ENCODE results near the gene PEX10. TPM values are rescaled to one million over a fixed set of nuclear protein-coding genes. Genes with fewer than 3 reads are reported as not detected.

PEX10 gene
- total RNA-seq, 4 donors from 2014 or later, result 19.2 to 25.7 (median 22.6) TPM

DNA sequence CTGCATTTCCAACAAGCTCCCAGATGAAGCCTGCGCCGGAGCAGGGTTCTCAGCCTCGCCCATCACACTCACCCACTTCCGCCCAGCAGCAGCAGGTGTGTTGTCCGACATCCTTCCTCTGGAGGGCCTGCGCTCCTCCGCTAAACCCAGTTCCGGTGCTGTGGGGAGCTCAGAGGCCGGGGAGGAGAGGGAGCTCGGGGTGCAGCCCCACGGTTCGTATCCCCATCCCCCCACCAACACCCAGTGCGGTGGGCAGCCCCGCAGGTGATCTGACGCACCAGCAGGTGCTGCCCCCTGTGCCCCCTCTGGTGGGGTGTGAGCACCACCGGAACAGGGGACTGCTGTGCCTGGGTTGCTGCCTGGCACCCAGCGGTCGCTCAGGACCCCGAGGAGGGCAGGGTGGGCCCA is 3.4 kb upstream of the PEX10 start:
- H3K4me1 ChIP-seq, result peaks cover 22 to 24% of the 10 kb centered on the region in 2 donors
- no peak for ATAC-seq
- H3K36me3 ChIP-seq, result no peaks in the 10 kb centered on the region
- no peak overlapping the region for H3K27ac ChIP-seq
- no peak for DNase-seq
- in situ Hi-C loops (cut with MboI; ENCODE audit: low sequenced_read_pairs in 4 of 4) (loop anchor here (10.0 to 25.0 kb wide), 2 partner anchors 129 to 371 kb away; no protein-coding TSS in a partner anchor), intact Hi-C loops (cut with DNase I; ENCODE audit: low total_unique reads) (no loop called here)
- H3K4me3 ChIP-seq, result no peak overlapping the region
- TF ChIP-seq POLR2A (IDR thresholded peaks at IDR 0.05), result no peak
- TF ChIP-seq CTCF (IDR thresholded peaks at IDR 0.05 in 4 of 5, conservative IDR thresholded peaks at IDR 0.05 in 1 of 5), result no peak
- no peaks in the 10 kb centered on the region for H3K9me3 ChIP-seq
- peaks cover 39 to 57% (median 52%) of the 10 kb centered on the region in 3 donors for H3K27me3 ChIP-seq

DNA sequence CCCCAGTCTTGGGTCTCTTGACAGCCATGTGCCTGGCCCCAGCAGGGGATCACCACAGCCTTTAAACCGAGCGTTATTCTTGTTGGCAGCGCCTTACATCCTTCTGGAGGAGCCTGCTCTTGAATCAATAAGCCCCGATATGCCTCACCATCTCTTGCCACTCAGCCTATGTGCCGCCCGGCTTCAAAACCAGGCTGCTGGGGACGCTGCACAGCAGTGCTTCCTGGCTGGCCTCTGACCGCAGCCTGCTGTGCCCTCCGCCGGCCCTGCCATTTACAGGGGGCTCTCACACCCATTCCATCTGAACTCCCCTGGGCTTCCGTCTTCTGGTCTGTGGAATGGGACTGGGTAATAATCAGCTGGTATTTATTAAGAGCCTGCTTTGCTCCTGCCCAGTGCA is 3.0 kb upstream of the PEX10 start:
- DNase-seq (no peak), ATAC-seq (no peak)
- no peaks in the 10 kb centered on the region for H3K9me3 ChIP-seq
- H3K36me3 ChIP-seq, result no peaks in the 10 kb centered on the region
- no peak overlapping the region for H3K27ac ChIP-seq
- H3K4me1 ChIP-seq, result peaks cover 22 to 24% of the 10 kb centered on the region in 2 donors
- peaks cover 36 to 53% (median 48%) of the 10 kb centered on the region in 3 donors for H3K27me3 ChIP-seq
- no peak for TF ChIP-seq CTCF (IDR thresholded peaks at IDR 0.05 in 4 of 5, conservative IDR thresholded peaks at IDR 0.05 in 1 of 5)
- no peak for TF ChIP-seq POLR2A (IDR thresholded peaks at IDR 0.05)
- H3K4me3 ChIP-seq, result no peak overlapping the region
- in situ Hi-C loops (cut with MboI; ENCODE audit: low sequenced_read_pairs in 4 of 4) (loop anchor here (10.0 to 25.0 kb wide), 2 partner anchors 129 to 372 kb away; no protein-coding TSS in a partner anchor), intact Hi-C loops (cut with DNase I; ENCODE audit: low total_unique reads) (no loop called here)

GRCh38 chr1:2414297-2414958 is 2.1 kb upstream of the PEX10 start:
- H3K27me3 ChIP-seq, result peaks cover 29 to 44% (median 39%) of the 10 kb centered on the region in 3 donors
- no peak overlapping the region for H3K4me3 ChIP-seq
- intact Hi-C loops (cut with DNase I; ENCODE audit: low total_unique reads), result loop anchor here (1.0 kb wide), 2 partner anchors 134 to 372 kb away; no protein-coding TSS in a partner anchor
- peak; percentile 38 to 57 for DNase-seq
- no peaks in the 10 kb centered on the region for H3K9me3 ChIP-seq
- ATAC-seq, result no peak
- H3K27ac ChIP-seq, result no peak overlapping the region
- H3K36me3 ChIP-seq, result no peaks in the 10 kb centered on the region
- in situ Hi-C loops (cut with MboI; ENCODE audit: low sequenced_read_pairs in 4 of 4), result loop anchor here (10.0 to 25.0 kb wide), 2 partner anchors 130 to 373 kb away; no protein-coding TSS in a partner anchor
- TF ChIP-seq CTCF (IDR thresholded peaks at IDR 0.05 in 4 of 5, conservative IDR thresholded peaks at IDR 0.05 in 1 of 5) (peak; percentile 84 to 97 (median 95)), POLR2A (IDR thresholded peaks at IDR 0.05) (no peak)
- H3K4me1 ChIP-seq, result peaks cover 22 to 24% of the 10 kb centered on the region in 2 donors

DNA sequence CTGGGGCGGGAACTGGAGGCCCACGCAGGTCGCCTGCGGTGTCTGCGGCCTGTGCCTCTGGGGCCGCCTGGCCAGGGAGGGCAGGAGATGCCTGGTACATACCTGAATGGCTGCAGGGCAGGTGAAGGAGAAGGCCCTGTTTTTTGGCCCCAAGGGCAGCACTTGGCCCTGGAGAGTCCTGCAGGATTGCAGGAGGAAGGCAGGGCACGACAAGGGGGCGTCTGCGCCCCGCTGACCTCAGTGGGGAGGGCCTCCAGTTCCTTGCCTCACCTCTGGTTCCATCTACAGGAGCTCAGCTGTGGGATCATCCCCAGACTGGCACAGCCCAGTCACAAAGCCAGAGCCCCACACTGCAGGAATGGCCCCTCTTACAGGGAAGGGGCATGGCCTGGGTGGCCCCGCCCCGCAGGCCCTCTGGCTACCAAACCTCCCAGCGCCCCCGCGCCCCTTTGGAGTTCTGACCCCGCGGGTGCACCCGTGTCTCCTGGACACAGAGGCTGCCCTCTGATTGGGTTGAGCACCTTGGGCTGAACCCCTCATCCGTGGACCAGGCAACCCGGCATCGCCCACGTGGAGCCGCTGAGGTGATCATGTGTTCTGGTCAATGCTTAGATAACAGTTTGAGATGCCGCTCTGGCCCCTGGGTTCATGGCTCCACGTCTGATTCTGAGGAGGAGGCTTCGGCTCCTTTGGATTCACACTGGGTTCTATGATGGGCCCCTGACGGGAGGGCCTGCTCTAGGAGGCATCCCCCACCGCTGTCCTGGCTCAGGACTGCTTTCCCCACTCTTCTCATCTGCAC is 1.3 kb upstream of the PEX10 start:
- no peak for DNase-seq
- in situ Hi-C loops (cut with MboI; ENCODE audit: low sequenced_read_pairs in 4 of 4), result loop anchor here (10.0 to 25.0 kb wide), 2 partner anchors 131 to 374 kb away; no protein-coding TSS in a partner anchor

More for the DNA sequence above, 1.3 kb upstream of the PEX10 start:
- Histone ChIP-seq H3K27ac (peak overlapping the region in 2 of 4 donors; percentile 76 to 81), H3K4me1 (peaks cover 22 to 24% of the 10 kb centered on the region in 2 donors), H3K9me3 (no peaks in the 10 kb centered on the region), H3K4me3 (peak overlapping the region; percentile 64 to 97 (median 74)), H3K27me3 (peaks cover 22 to 36% (median 32%) of the 10 kb centered on the region in 3 donors), H3K36me3 (no peaks in the 10 kb centered on the region)
- ATAC-seq, result no peak
- TF ChIP-seq CTCF (IDR thresholded peaks at IDR 0.05 in 4 of 5, conservative IDR thresholded peaks at IDR 0.05 in 1 of 5) (no peak), POLR2A (IDR thresholded peaks at IDR 0.05) (no peak)
- intact Hi-C loops (cut with DNase I; ENCODE audit: low total_unique reads), result loop anchor here (1.0 kb wide), 2 partner anchors 135 to 373 kb away; no protein-coding TSS in a partner anchor

Data from gastrocnemius medialis (tissue), 4 donors.